ENCODE data around the gene FBXO7.
"Not testable (repeated sequence)": the region's sequence is repeated elsewhere in the genome, so short reads cannot be mapped to it uniquely, and the experiment has no call there.

The FBXO7 gene

DNA sequence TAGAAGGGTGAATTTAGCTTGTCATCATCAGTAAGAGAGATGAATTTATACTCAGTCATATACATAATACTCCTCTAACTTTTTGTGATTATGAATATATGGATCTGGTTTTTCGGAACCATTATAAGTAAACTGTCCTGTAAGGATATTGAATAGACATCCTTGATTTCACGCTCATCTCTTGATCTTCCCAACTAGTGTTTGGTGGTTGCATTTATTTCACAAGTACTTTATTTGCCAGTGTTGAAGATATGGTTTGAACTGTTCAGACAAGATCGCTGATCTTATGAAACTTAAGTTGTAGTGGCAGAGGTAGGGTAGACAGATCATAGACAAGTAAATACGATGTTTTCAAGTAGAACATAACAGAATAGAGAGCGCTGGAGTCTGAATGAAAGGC, 3.0 kb downstream of the FBXO7 start:
- no peak overlapping the region for H3K9ac ChIP-seq (ENCODE audit: insufficient read length, low read depth)
- H3K36me3 ChIP-seq (ENCODE audit: insufficient read depth, insufficient read length, low read length), result peaks cover 21% of the 10 kb centered on the region

GRCh38 chr22:32478552-32478951, 3.9 kb downstream of the FBXO7 start:
- not testable (repeated sequence) for H3K4me3 ChIP-seq (ENCODE audit: insufficient read length, low read depth); H3K4me1 ChIP-seq (ENCODE audit: insufficient read depth, insufficient read length); H3K9ac ChIP-seq (ENCODE audit: insufficient read length, low read depth); H3K27me3 ChIP-seq (ENCODE audit: insufficient read depth, insufficient read length); H3K9me3 ChIP-seq (ENCODE audit: insufficient read depth, low read length); DNase-seq (ENCODE audit: low read depth, low spot score)
- H3K36me3 ChIP-seq (ENCODE audit: insufficient read depth, insufficient read length, low read length), result peaks cover 21% of the 10 kb centered on the region

More for the DNA sequence above, 3.0 kb downstream of the FBXO7 start:
- no peaks in the 10 kb centered on the region for H3K27me3 ChIP-seq (ENCODE audit: insufficient read depth, insufficient read length)
- no peak overlapping the region for H3K4me3 ChIP-seq (ENCODE audit: insufficient read length, low read depth)
- no peaks in the 10 kb centered on the region for H3K9me3 ChIP-seq (ENCODE audit: insufficient read depth, low read length)
- no peaks in the 10 kb centered on the region for H3K4me1 ChIP-seq (ENCODE audit: insufficient read depth, insufficient read length)
- no peak for DNase-seq (ENCODE audit: low read depth, low spot score)
- TF ChIP-seq ZNF274 (IDR thresholded peaks at IDR 0.05; ENCODE audit: low read depth, low read length) (no peak), YY1 (IDR thresholded peaks at IDR 0.05; ENCODE audit: insufficient read depth, insufficient read length) (no peak), SUZ12 (IDR thresholded peaks at IDR 0.05; ENCODE audit: extremely low read depth, insufficient read depth, insufficient read length) (no peak)

- Histone ChIP-seq H3K4me1 (ENCODE audit: insufficient read depth, insufficient read length) (no peaks in the 10 kb centered on the region), H3K4me3 (ENCODE audit: insufficient read length, low read depth) (no peak overlapping the region), H3K36me3 (ENCODE audit: insufficient read depth, insufficient read length, low read length) (peaks cover 23% of the 10 kb centered on the region), H3K27me3 (ENCODE audit: insufficient read depth, insufficient read length) (no peaks in the 10 kb centered on the region), H3K9me3 (ENCODE audit: insufficient read depth, low read length) (no peaks in the 10 kb centered on the region), H3K9ac (ENCODE audit: insufficient read length, low read depth) (no peak overlapping the region)
- TF ChIP-seq ZNF274 (IDR thresholded peaks at IDR 0.05; ENCODE audit: low read depth, low read length) (no peak), SUZ12 (IDR thresholded peaks at IDR 0.05; ENCODE audit: extremely low read depth, insufficient read depth, insufficient read length) (no peak), YY1 (IDR thresholded peaks at IDR 0.05; ENCODE audit: insufficient read depth, insufficient read length) (no peak)
- DNase-seq (ENCODE audit: low read depth, low spot score), result no peak
Observed at GRCh38 chr22:32478994-32479393, 4.4 kb downstream of the FBXO7 start.

DNA sequence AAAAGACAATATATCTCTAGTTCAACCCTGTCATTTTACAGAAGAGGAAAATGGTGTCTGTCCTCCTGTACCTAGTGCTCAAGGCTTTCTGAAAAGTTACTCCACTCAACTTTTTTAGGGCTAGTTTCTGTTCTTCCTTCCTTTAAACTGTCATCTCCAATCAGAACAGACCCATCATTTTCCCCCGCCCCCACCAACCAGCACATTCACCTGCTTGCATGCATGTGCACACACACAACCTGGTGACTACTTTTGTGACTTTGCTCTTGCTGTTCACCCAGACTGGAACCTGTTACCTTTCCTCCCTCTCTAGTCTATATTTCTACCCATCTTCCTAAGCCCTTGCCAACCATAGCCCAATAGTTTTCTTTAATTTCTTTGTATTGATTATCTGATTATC, 5.6 kb downstream of the FBXO7 start:
- no peak overlapping the region for H3K9ac ChIP-seq (ENCODE audit: insufficient read length, low read depth)
- no peaks in the 10 kb centered on the region for H3K9me3 ChIP-seq (ENCODE audit: insufficient read depth, low read length)
- peaks cover 31% of the 10 kb centered on the region for H3K36me3 ChIP-seq (ENCODE audit: insufficient read depth, insufficient read length, low read length)
- H3K4me1 ChIP-seq (ENCODE audit: insufficient read depth, insufficient read length), result no peaks in the 10 kb centered on the region
- no peaks in the 10 kb centered on the region for H3K27me3 ChIP-seq (ENCODE audit: insufficient read depth, insufficient read length)
- no peak overlapping the region for H3K4me3 ChIP-seq (ENCODE audit: insufficient read length, low read depth)
- DNase-seq (ENCODE audit: low read depth, low spot score), result no peak
- TF ChIP-seq YY1 (IDR thresholded peaks at IDR 0.05; ENCODE audit: insufficient read depth, insufficient read length) (no peak), SUZ12 (IDR thresholded peaks at IDR 0.05; ENCODE audit: extremely low read depth, insufficient read depth, insufficient read length) (no peak), ZNF274 (IDR thresholded peaks at IDR 0.05; ENCODE audit: low read depth, low read length) (no peak)

- Histone ChIP-seq H3K27me3 (ENCODE audit: insufficient read depth, insufficient read length) (no peaks in the 10 kb centered on the region), H3K36me3 (ENCODE audit: insufficient read depth, insufficient read length, low read length) (peaks cover 55% of the 10 kb centered on the region), H3K4me1 (ENCODE audit: insufficient read depth, insufficient read length) (no peaks in the 10 kb centered on the region), H3K9me3 (ENCODE audit: insufficient read depth, low read length) (no peaks in the 10 kb centered on the region), H3K9ac (ENCODE audit: insufficient read length, low read depth) (no peak overlapping the region), H3K4me3 (ENCODE audit: insufficient read length, low read depth) (no peak overlapping the region)
- no peak for TF ChIP-seq SUZ12 (IDR thresholded peaks at IDR 0.05; ENCODE audit: extremely low read depth, insufficient read depth, insufficient read length)
- DNase-seq (ENCODE audit: low read depth, low spot score), result no peak
Observed at GRCh38 chr22:32482708-32483107, 8.1 kb downstream of the FBXO7 start.

- H3K4me1 ChIP-seq (ENCODE audit: insufficient read depth, insufficient read length), result no peaks in the 10 kb centered on the region
- H3K9me3 ChIP-seq (ENCODE audit: insufficient read depth, low read length), result no peaks in the 10 kb centered on the region
- peaks cover 56% of the 10 kb centered on the region for H3K36me3 ChIP-seq (ENCODE audit: insufficient read depth, insufficient read length, low read length)
- H3K4me3 ChIP-seq (ENCODE audit: insufficient read length, low read depth), result no peak overlapping the region
- no peak for DNase-seq (ENCODE audit: low read depth, low spot score)
- H3K9ac ChIP-seq (ENCODE audit: insufficient read length, low read depth), result no peak overlapping the region
- TF ChIP-seq SUZ12 (IDR thresholded peaks at IDR 0.05; ENCODE audit: extremely low read depth, insufficient read depth, insufficient read length) (no peak), YY1 (IDR thresholded peaks at IDR 0.05; ENCODE audit: insufficient read depth, insufficient read length) (no peak), ZNF274 (IDR thresholded peaks at IDR 0.05; ENCODE audit: low read depth, low read length) (no peak)
- no peaks in the 10 kb centered on the region for H3K27me3 ChIP-seq (ENCODE audit: insufficient read depth, insufficient read length)
Observed at GRCh38 chr22:32486656-32487390, 12.2 kb downstream of the FBXO7 start.

- H3K4me1 ChIP-seq (ENCODE audit: insufficient read depth, insufficient read length), result no peaks in the 10 kb centered on the region
- no peak overlapping the region for H3K9ac ChIP-seq (ENCODE audit: insufficient read length, low read depth)
- H3K36me3 ChIP-seq (ENCODE audit: insufficient read depth, insufficient read length, low read length), result peaks cover 57% of the 10 kb centered on the region
- H3K4me3 ChIP-seq (ENCODE audit: insufficient read length, low read depth), result no peak overlapping the region
- H3K9me3 ChIP-seq (ENCODE audit: insufficient read depth, low read length), result no peaks in the 10 kb centered on the region
- TF ChIP-seq SUZ12 (IDR thresholded peaks at IDR 0.05; ENCODE audit: extremely low read depth, insufficient read depth, insufficient read length) (no peak), ZNF274 (IDR thresholded peaks at IDR 0.05; ENCODE audit: low read depth, low read length) (no peak), YY1 (IDR thresholded peaks at IDR 0.05; ENCODE audit: insufficient read depth, insufficient read length) (no peak)
- no peak for DNase-seq (ENCODE audit: low read depth, low spot score)
- no peaks in the 10 kb centered on the region for H3K27me3 ChIP-seq (ENCODE audit: insufficient read depth, insufficient read length)
Observed at GRCh38 chr22:32487461-32487860, 12.8 kb downstream of the FBXO7 start.
